Activated CD8-positive, alpha-beta memory T cell treated with anti-CD3 and anti-CD28 coated beads for 1 hour (primary cell): ENCODE data around the gene RCCD1.
"Not testable (repeated sequence)": the region's sequence is repeated elsewhere in the genome, so short reads cannot be mapped to it uniquely, and the experiment has no call there.

Experiments
- DNase-seq, 2 donors: peaks; one replicate each; pipeline ENCODE4 v3.0.0-alpha.2; 2020; ENCODE audit warnings: low read depth in 1 of 2; ENCODE audit errors: extremely low read depth in 1 of 2

The RCCD1 gene

GRCh38 chr15:90954712-90955623 is at the start of gene RCCD1:
Gene RCCD1 (plus strand): TSS chr15:90954884. CDS start chr15:90956735, 1,851 bp downstream.
- DNase-seq, result peak in 1 of 2 donors; percentile 70

- DNase-seq, result no peak
These were observed 49.1 kb upstream of the RCCD1 start for GRCh38 chr15:90905306-90906180.

- DNase-seq, result no peak
These were observed 48.4 kb upstream of the RCCD1 start for GRCh38 chr15:90906181-90906849.

GRCh38 chr15:90907051-90907660 is 47.5 kb upstream of the RCCD1 start:
- DNase-seq, result no peak

GRCh38 chr15:90907838-90908507 is 46.7 kb upstream of the RCCD1 start:
- DNase-seq, result no peak

- DNase-seq, result not testable (repeated sequence)
These were observed 45.2 kb upstream of the RCCD1 start for GRCh38 chr15:90909449-90909848.

GRCh38 chr15:90909976-90910375 is 44.7 kb upstream of the RCCD1 start:
- DNase-seq, result no peak

- DNase-seq, result no peak
These were observed 44.0 kb upstream of the RCCD1 start for GRCh38 chr15:90910441-90911301.

- DNase-seq, result no peak
These were observed 43.4 kb upstream of the RCCD1 start for GRCh38 chr15:90911302-90911623.

GRCh38 chr15:90911906-90912769 is 42.5 kb upstream of the RCCD1 start:
- no peak for DNase-seq

- no peak for DNase-seq
These were observed 42.0 kb upstream of the RCCD1 start for GRCh38 chr15:90912770-90913075.

- DNase-seq, result no peak
These were observed 41.2 kb upstream of the RCCD1 start for GRCh38 chr15:90913398-90913944.

- DNase-seq, result no peak
These were observed 40.2 kb upstream of the RCCD1 start for GRCh38 chr15:90914305-90915080.

GRCh38 chr15:90915216-90915807 is 39.4 kb upstream of the RCCD1 start:
- no peak for DNase-seq

GRCh38 chr15:90915808-90916440 is 38.8 kb upstream of the RCCD1 start:
- DNase-seq, result no peak

- DNase-seq, result no peak
These were observed 38.2 kb upstream of the RCCD1 start for GRCh38 chr15:90916461-90916860.

GRCh38 chr15:90917569-90917968 is 37.1 kb upstream of the RCCD1 start:
- no peak for DNase-seq
